HG02870 (cell line): ENCODE measurements around the gene CYP27C1.

Experiments
- ATAC-seq: cut with Tn5 transposase; IDR thresholded peaks from one replicate; pipeline ENCODE4 v1.9.1; 2021; ENCODE audit warnings: mild to moderate bottlenecking, moderate library complexity; ENCODE audit not compliant: unreplicated experiment

The CYP27C1 gene

GRCh38 chr2:127155028-127155581, 65.0 kb downstream of the CYP27C1 start:
- ATAC-seq, result no peak

DNA sequence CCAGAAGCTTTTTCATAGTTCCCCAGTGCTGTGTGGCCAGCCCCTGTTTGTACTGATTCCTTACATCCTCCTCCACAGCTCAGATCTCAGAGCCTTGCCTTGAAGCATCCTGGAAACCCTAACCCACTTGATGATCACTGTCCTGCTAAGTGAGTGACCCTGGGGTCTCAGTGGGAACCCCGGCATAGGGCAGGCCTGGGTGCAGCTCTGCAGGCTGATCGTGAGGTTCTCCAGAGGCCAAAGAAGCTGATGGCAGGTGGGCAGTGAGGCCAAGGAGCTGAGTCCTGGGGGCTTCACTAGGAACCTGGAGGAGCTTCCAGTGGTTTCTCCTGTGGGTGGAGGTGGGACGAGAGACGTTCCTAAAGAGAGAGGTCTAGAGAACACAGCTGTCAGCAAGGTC, 65.7 kb downstream of the CYP27C1 start:
- no peak for ATAC-seq

- ATAC-seq, result no peak
Measured at GRCh38 chr2:127153691-127154158, 66.4 kb downstream of the CYP27C1 start.

- ATAC-seq, result no peak
Measured at GRCh38 chr2:127150996-127151395, 69.1 kb downstream of the CYP27C1 start.

- no peak for ATAC-seq
Measured at GRCh38 chr2:127149384-127149783, 70.7 kb downstream of the CYP27C1 start.

GRCh38 chr2:127146820-127147502, 73.1 kb downstream of the CYP27C1 start:
- ATAC-seq, result no peak

GRCh38 chr2:127146071-127146725, 73.9 kb downstream of the CYP27C1 start:
- ATAC-seq, result no peak

- ATAC-seq, result no peak
Measured at GRCh38 chr2:127145280-127145895, 74.7 kb downstream of the CYP27C1 start.

DNA sequence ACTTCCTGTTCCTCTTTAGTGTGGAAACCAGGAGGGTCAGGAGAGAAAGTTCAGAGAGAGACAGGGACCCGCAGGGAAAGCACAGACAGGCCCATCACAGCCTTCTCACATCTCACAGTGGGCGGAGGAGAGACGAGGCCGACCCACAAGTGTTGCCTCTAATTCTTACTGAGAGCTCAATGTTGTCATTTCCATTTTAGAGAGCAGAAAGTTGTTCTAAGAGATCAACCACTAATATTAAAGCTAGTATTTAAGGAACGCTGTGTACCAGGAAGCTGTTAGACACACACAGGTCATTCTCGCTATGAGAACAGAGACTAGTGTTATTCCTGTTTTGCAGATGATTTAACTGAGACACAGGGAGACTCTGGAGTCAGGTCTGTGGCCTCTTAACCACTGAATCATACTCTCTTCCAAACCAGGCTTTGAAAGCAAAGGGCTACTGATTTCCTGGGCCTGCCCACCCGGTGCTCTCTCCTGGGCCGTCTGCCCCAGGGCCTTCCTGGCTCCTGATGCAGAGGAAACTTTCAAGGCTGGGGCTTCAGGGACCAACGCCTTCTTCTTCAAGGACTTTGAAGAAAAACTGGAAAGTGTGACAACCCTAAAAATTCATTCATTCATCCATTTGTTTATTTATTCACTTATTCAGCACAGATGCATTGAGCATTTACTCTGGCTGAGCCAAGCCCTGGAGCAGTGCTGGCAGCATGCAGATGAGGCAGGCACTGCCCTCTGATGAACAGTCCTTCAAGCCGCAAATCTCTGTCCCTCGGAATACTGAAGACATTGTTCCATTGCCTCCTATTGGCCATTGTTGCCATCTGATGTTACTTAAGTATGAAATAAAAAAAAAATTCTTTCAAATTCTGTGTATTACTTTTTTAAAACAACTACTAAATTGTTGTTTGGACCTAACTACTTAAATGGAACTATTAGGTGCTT, 76.0 kb downstream of the CYP27C1 start:
- no peak for ATAC-seq

- ATAC-seq, result no peak
Measured at GRCh38 chr2:127142663-127143630, 77.2 kb downstream of the CYP27C1 start.

GRCh38 chr2:127140538-127140937, 79.6 kb downstream of the CYP27C1 start:
- ATAC-seq, result no peak

- no peak for ATAC-seq
Measured at GRCh38 chr2:127139766-127140165, 80.3 kb downstream of the CYP27C1 start.

- no peak for ATAC-seq
Measured at GRCh38 chr2:127138281-127138680, 81.8 kb downstream of the CYP27C1 start.

- ATAC-seq, result no peak
Measured at GRCh38 chr2:127137741-127138140, 82.4 kb downstream of the CYP27C1 start.

GRCh38 chr2:127137225-127137624, 82.9 kb downstream of the CYP27C1 start:
- no peak for ATAC-seq

GRCh38 chr2:127134833-127135830, 85.0 kb downstream of the CYP27C1 start:
- peak; percentile 62 for ATAC-seq

- no peak for ATAC-seq
Measured at GRCh38 chr2:127134235-127134634, 85.9 kb downstream of the CYP27C1 start.
